Endometrium (tissue), 2 donors: ENCODE measurements around the gene TNRC6C.

Experiments
- FAIRE-seq: peaks from 2 replicates; lab custom pipeline; 2012; peaks lifted over from hg19 to GRCh38; lab: Jason Lieb, UNC
- donor health status: control.
- donor health status: control.

TNRC6C gene

DNA sequence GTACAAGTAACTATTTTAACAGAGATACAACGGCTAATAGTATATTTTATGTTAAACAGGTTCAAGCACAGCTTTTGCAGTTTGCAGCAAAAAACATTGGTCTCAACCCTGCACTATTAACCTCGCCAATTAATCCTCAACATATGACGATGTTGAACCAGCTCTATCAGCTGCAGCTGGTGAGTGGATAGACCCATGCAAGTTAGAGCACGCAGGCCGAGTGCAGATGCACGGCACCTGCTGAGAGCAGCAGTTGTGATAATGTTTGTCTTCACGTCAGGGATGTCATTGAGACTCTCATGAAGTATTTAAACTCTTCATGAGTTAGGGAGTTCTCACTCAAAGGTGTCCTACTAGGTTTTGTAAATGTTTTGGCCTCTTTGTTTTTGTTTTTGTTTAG, 124.5 kb downstream of the TNRC6C start:
- FAIRE-seq = no peak

GRCh38 chr17:78086740-78087139, 128.2 kb downstream of the TNRC6C start:
- no peak for FAIRE-seq

- no peak for FAIRE-seq
Observed at GRCh38 chr17:78088529-78088928, 130.0 kb downstream of the TNRC6C start.

DNA sequence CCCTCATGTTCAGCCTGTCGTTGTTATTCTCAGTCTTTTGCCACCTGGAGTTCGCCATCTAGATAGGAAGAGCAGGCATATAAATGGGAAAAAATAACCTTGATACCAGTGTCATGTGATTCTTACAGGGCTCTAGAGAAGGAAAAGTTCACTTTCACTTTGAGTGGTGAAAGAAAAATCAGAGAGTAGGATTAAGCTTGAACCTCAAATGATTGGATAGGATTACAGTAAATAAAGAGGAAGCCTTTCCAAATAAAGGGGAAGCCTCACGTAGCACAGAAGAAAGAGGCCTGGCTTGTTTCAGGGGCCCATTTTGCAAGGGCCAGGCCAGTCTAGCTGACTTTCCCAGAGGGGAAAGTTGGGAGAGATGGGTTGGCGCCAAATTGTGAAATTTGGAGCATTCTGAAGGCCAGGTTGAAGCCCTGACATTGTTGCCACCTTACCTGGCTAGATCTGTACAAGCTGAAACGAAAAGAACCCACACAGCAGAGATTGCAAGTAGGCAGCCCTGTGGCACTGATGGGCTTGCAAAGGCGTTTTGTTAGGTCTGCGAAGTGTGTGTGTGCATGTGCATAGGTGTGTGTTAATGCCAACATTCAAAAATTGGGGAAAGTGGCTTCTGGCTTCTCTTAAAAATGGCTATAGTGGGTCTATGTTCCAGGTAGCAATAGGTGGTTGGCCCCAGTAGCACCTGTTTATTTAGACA, 131.2 kb downstream of the TNRC6C start:
- FAIRE-seq = no peak

DNA sequence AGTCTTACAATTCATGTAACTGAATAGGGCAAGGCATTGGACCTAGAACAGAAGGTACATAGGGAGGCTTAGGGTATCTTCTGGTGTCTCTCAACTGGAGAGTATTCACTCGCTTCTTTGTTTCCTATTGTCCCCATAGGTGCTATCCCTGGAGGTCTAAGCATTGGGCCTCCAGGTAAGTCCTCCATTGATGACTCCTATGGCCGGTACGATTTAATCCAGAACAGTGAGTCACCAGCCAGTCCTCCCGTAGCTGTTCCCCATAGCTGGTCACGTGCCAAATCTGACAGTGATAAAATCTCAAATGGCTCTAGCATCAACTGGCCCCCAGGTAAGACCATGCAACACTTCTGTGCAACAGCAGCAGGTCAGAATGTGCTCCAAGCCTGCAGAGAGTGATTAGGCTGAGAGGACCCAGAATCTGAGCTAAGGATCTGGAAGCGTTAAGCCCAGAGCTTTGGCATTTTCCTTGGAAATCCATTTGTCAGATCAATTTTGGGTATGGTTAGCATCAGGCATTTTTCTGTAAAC, 134.4 kb downstream of the TNRC6C start:
- FAIRE-seq = no peak

DNA sequence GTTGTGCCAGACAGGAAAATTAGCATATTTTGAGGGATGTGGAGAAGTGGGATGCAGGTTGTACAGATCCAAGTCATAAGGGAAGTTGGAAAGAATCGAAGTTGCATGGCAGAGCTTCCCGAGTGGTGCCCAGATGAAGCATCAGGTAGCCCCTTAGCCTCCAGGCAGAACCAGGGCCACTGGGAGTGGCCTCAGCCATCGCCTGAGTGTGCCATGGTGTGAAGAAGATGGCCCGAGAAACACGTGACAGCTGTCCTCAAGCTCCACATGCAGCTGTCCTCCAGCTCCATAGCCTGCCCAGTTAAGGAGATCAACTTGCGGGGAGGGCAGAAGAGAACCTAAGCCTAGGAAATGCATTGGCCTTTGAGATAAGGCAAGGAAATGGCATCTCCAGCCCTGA, 136.5 kb downstream of the TNRC6C start:
- FAIRE-seq = no peak

- FAIRE-seq = no peak
Observed at GRCh38 chr17:78096093-78096492, 137.6 kb downstream of the TNRC6C start.

- no peak for FAIRE-seq
Observed at GRCh38 chr17:78101112-78101511, 142.6 kb downstream of the TNRC6C start.

DNA sequence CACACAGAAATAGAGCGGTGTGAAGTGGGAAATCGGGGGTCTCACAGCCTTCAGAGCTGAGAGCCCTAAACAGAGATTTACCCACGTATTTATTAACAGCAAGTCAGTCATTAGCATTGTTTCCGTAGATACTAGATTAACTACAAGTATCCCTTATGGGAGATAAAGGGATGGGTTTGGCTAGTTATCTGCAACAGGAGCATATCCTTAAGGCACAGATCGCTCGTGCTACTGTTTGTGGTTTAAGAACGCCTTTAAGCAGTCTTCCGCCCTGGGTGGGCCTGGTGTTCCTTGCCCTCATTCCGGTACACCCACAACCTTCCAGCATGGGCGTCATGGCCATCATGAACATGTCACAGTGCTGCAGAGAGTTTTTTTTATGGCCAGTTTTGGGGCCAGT, 143.0 kb downstream of the TNRC6C start:
- FAIRE-seq = no peak

DNA sequence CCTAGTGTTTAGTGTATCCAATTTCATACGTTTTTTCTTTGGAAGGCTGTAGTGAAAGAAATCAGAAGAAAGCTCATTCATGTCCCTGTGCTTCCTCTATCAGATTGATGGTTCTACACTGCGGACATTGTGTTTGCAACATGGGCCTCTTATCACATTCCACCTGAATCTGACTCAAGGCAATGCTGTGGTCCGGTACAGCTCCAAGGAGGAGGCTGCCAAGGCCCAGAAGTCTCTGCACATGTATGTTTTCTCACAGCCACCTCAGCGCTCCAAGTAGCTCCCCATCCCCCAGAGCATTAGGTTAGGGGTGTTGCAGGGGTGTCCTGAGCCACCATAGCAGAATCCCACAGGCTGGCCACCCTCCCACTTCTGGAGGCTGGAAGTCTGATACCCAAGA, 144.8 kb downstream of the TNRC6C start:
- FAIRE-seq = no peak

GRCh38 chr17:78104540-78104941, 146.0 kb downstream of the TNRC6C start:
- FAIRE-seq = no peak

- FAIRE-seq = no peak
Observed at GRCh38 chr17:78105101-78105500, 146.6 kb downstream of the TNRC6C start.

- no peak for FAIRE-seq
Observed at GRCh38 chr17:78105551-78105950, 147.0 kb downstream of the TNRC6C start.

- no peak for FAIRE-seq
Observed at GRCh38 chr17:78106211-78106610, 147.7 kb downstream of the TNRC6C start.

- no peak for FAIRE-seq
Observed at GRCh38 chr17:78107457-78107856, 149.0 kb downstream of the TNRC6C start.

DNA sequence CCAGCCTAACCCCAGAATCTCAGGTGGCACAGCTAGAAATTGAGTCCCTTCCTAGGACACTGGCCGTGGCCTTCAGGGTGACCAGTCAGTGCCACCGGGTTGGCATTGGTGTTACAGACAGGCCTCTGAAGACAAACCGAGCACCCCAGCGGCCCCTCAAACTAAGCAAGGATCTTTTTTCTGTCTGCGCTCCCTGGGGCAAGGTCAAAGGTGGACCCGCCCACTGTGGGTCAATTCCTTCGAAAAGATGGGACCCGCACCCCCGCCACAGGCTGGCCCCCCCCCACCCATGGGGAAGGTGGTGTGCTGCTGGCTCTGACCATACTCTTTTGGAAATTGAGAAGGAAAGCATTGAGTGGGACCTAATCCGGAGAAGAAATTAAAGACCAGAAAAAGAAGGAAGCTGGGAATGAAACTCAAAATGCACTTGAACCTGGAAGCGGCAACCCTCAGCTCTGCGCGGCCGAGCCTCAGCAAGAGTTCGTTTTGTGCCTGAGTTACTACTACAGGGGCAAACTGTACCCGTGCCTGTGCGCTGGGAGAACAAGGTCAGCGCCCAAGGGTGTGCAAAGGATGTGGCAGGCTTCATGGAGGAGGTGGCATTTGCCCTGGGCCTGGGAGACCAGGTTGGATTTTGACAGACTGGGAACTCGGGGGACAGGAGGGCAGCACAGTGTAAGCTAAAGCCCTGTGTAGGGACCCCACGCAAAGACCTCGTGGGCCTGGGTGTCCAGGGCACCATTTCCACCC, 149.6 kb downstream of the TNRC6C start:
- no peak for FAIRE-seq

DNA sequence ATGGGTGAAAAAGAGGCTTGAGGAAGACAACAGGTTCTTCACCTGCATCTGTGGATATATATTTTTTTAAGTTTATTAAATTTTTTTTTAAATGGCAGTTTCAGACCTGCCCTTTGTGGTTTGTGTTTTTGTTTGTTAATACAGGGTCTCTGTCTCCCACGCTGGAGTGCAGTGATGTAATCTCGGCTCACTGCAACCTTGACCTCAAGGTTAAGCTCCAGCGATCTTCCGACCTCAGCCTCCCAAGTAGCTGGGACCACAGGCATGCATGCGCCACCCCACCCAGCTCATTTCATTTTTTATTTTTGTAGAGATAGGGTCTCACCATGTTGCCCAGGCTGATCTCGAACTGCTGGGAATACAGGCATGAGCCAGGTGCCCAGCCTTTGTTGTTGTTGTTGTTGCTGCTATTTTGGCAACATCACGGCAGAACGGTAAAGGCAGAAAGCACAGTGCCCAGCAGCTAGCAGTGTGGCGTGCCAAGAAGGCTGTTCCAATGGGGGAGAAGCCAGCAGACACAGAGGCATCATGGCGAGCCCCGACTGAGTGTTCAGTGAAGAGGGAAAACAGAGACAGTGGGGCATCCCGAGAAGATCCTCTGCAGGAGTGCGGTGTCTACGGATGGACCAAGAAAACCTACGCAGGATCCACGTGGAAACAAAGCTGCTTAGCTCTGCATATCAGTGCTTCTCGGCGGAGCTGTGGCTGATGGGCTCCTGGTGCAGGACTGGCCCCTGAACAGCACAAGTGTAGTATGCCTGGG, 150.4 kb downstream of the TNRC6C start:
- FAIRE-seq = no peak

DNA sequence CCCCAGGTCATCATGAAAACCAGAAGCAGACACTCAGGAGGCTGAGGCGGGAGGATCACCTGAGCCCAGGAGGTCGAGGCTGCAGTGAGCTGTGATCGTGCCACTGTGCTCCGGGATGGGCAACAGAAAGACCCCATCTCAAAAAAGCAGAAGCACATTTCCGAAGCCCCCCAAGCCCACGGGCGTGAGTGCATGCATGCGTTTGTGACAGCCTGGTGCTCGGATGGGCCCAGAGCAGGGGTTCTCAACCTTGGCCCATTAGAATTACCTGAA, 150.9 kb downstream of the TNRC6C start:
- FAIRE-seq = no peak

DNA sequence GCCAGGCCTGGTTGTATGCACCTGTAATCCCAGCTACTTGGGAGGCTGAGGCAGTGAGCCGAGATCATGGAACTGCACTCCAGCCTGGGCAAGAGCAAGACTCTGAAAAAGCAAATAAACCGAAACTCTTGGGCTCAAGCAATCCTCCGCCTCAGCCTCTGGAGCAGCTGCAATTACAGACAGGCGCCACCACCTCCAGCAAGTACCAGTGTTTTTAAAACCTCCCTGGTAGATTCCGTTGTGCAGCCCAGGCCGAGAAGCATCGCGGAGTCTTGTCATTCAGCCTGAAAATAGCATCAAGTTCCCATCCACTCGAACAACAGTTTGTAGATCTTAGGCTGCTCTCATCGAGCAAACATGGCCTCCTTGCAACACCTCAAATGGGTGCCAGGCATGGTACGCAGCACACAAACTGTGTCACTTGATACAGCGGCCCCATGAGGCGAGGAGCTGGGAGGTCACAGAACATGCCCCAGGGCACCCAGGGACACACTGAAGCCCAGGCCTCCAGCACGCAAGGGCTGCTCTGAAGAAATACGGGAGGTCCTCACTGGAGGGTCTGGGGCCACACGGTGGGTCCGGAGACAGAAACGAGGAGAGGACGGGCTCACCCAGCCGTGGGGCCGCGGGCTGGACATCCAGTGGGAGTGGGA, 152.0 kb downstream of the TNRC6C start:
- no peak for FAIRE-seq

DNA sequence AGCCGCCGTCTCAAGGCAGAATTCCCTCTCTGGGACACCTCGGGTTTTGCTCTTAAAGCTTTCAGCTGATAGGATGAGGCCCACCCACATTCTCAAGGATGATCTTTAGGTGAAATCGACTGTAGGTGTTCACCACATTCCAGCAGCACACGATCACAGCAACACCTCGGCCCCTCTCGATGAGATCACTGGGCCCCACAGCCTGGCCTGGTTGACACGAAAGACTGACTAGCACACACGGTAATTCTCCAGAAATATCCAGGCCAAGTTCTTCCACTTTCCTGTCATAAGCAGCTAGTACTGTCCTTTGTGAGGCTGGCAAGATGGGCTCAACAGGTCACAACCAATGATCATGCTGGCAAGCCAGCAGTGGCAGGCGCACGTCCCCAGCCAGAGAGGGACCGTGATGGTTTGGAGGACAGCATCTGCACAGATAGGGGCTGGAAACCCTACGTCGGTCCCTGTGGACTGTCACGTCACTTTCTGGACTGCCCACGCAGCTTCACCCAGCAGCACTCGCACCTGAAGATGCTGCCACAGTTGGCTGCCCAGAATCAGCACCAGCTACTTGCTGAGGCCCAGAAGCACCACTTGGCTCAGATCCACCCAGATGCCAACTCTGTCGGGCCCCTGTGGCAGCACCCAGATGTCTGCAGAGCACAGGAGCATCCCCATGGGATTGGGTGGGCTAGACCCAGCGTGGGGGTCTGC, 152.7 kb downstream of the TNRC6C start:
- FAIRE-seq = no peak

GRCh38 chr17:78111727-78112517, 153.4 kb downstream of the TNRC6C start:
- no peak for FAIRE-seq
